Measurements from ENCODE around the gene ZNF487.

The ZNF487 gene

DNA sequence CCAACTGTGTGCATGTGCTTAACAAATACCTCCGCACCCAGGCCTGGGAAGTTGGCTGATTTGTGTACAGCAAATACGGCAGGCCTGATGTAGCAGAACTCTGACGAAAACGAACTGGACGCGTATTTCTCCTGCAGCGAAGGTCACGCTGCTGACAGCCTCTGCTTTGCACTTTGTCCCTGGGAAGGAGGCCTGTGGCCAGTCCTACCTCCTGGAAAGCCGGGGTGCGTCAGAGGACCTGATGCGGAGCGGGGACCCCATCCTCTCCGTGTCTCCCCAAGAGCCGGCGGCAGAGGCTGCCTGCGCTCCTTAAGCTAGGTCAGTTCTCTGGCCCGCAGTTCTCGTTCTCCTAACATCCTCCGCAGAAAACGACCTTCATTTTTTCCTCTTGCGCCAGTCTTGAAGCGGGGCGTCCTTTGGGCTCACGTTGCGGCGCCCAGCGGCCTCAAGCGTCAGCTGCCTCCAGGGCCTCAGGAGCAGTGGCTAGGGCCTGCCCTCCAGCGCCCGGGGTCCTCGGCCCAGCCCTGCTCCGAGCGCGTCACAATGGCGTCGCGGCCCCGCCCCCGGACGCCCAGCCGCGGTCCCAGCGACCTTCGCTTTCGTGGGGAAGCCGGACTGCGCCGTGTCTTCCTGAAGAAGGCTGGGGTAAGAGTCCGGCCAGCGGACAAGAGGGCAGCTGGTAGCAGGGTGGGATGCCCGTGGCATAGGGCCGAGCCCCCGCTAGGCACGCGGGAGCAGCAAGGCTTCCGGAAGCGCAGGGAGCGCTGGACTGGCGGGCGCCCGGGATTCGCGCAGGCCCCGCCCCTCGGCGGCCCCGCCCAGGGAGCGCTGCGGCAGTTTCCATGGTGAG, at the start of gene ZNF487:
Gene ZNF487 (plus strand): TSS at position 821 of the 850 bp plus-strand sequence. CDS start 38,703 bp downstream, outside the sequence.
- no peak for TF ChIP-seq ZFX (IDR thresholded peaks at IDR 0.05; ENCODE audit: borderline replicate concordance)
- TF ChIP-seq, protein P1, sequence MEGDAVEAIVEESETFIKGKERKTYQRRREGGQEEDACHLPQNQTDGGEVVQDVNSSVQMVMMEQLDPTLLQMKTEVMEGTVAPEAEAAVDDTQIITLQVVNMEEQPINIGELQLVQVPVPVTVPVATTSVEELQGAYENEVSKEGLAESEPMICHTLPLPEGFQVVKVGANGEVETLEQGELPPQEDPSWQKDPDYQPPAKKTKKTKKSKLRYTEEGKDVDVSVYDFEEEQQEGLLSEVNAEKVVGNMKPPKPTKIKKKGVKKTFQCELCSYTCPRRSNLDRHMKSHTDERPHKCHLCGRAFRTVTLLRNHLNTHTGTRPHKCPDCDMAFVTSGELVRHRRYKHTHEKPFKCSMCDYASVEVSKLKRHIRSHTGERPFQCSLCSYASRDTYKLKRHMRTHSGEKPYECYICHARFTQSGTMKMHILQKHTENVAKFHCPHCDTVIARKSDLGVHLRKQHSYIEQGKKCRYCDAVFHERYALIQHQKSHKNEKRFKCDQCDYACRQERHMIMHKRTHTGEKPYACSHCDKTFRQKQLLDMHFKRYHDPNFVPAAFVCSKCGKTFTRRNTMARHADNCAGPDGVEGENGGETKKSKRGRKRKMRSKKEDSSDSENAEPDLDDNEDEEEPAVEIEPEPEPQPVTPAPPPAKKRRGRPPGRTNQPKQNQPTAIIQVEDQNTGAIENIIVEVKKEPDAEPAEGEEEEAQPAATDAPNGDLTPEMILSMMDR (IDR thresholded peaks at IDR 0.05), result peak; percentile 25; the same call in 1 of the 2 replicates

DNA sequence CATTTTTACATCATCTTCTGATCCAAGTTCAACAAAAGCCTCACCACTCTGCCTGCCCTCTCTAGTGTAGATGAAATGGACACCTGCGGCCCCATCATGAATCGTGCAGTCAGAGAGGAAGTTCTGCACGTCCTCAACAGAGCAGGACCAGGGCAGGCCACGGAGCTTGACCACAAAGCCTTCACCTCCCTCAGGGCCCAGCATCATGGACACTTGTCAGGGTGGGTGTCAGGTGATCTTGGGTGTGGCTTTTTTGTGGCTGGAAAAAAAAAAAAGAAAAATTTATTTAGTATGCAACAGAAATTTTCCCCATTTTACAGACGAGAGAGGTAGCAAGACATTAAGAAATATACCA, 49.3 kb upstream of the ZNF487 start:
- H3K27ac ChIP-seq, result 0 out of 2 replicates have a peak overlapping the region, but pooled peaks have one; percentile 12
- TF ChIP-seq ZFX (IDR thresholded peaks at IDR 0.05; ENCODE audit: borderline replicate concordance), result no peak
- TF ChIP-seq, protein P1 (IDR thresholded peaks at IDR 0.05), result no peak

More for the DNA sequence above, at the start of gene ZNF487:
- H3K27ac ChIP-seq, result peak within 1 kb of the TSS; percentile 95

DNA sequence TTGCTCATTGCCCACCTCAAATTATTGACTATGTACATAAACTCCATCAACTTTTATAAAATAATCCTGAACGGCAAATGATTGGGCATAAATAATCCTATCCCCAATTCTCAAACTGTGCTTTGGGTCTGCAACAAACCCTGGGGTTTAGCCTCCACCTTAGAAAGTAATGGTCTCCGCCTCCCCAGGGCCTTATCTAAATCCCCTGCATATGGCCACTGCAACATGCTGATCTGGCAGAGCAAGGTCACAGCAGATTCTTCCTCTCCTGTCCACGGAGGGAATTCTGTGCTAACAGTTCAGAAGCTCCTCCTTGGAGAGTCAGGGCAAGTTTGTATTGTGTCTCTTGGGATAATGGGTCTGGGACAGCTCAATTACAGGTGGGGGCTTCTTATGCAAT, 47.0 kb upstream of the ZNF487 start:
- no peak for TF ChIP-seq ZFX (IDR thresholded peaks at IDR 0.05; ENCODE audit: borderline replicate concordance)
- TF ChIP-seq, protein P1 (IDR thresholded peaks at IDR 0.05), result no peak
- no peak overlapping the region for H3K27ac ChIP-seq

DNA sequence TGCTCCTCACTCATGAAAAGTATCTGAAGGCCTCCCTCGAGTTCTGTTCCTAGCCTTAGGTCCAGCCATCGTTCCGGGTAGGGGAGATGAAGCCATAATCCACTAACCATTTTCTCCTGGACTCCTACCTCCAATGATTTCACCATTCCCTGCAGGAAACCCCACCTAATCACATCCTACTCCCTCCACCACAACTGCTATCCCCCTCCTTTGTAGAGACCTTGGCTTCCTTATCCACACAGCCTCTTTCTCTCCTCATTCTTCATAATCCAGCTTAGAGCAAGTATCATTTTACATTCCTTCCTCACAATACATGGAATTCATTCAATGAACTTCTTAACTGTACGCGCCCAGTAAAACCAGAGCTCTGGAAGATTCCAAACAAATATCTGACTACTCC, 46.6 kb upstream of the ZNF487 start:
- TF ChIP-seq, protein P1 (IDR thresholded peaks at IDR 0.05), result no peak
- no peak for TF ChIP-seq ZFX (IDR thresholded peaks at IDR 0.05; ENCODE audit: borderline replicate concordance)
- H3K27ac ChIP-seq, result no peak overlapping the region

DNA sequence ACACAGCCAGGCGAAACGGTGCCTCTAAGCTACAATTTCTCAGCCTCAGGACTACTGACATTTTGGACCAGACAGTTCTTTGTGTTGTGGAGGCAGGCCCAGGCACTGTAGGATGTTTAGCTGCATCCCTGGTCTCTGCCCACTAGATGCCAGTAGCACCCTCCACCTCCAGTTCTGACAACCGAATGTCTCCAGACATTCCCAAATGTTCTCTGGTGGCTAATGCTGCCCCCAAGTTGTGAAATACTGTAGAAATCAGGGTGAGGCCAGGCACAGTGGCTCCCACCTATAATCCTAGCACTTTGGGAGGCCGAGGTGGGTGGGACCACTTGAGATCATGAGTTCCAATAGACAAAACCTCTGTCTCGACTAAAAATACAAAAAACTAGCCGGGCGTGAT, 46.2 kb upstream of the ZNF487 start:
- TF ChIP-seq ZFX (IDR thresholded peaks at IDR 0.05; ENCODE audit: borderline replicate concordance), result no peak
- TF ChIP-seq, protein P1 (IDR thresholded peaks at IDR 0.05), result peak; percentile 38
- no peak overlapping the region for H3K27ac ChIP-seq

DNA sequence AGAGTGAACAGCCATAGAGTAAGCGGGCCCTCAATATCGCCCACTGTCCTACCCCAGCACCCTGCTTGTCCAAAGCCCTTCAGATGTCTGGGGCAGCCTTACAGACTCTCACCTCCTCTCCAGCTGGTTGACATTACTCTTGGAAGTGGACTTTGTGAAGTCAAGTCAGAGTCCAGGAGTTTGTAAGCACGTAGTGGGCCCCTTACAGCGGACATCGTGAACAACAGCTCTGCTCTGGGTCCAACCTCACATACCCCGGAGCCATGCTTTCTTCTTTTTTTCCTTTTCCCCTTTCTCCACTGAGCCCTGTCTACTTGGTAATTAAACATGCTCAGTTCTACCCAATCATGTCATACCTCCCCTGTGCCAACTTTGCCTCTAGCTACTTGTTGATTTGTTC, 45.4 kb upstream of the ZNF487 start:
- no peak for TF ChIP-seq ZFX (IDR thresholded peaks at IDR 0.05; ENCODE audit: borderline replicate concordance)
- TF ChIP-seq, protein P1 (IDR thresholded peaks at IDR 0.05), result no peak
- H3K27ac ChIP-seq, result peak overlapping the region; percentile 26; the same call in 1 of the 2 replicates

DNA sequence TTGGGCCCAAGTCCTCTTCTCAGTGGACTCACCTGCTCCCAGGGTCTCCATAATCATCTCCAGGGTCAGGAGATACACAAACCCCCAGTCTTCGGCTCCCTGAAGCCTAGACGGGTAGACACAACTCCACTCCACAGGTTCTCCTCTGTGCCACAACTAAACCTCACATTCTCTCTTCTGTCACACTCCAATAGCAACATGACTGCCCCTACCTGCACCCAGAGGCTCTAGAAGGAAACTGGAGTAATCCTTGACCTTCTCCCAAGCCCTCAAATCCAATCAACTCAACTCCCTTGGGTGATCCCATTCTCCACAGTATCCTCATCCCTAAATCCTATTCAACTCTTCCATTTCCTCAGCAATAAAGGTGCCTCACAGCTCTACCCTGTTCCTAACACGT, 44.2 kb upstream of the ZNF487 start:
- H3K27ac ChIP-seq, result peak overlapping the region; percentile 95; the same call in 1 of the 2 replicates
- no peak for TF ChIP-seq ZFX (IDR thresholded peaks at IDR 0.05; ENCODE audit: borderline replicate concordance)
- TF ChIP-seq, protein P1 (IDR thresholded peaks at IDR 0.05), result no peak

DNA sequence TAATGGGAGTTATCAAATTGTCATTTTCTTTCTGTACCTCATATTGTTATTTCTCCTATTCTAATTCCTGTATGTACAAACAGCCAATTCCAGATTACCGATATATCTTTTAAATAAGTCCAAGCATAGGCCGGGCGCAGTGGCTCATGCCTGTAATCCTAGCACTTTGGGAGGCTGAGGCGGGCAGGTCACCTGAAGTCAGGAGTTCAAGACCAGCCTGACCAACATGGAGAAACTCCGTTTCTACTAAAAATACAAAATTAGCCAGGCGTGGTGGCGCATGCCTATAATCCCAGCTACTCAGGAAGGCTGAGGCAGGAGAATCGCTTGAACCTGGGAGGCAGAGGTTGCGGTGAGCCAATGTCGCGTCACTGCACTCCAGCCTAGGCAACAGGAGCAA, 43.7 kb upstream of the ZNF487 start:
- peak overlapping the region; percentile 95; the same call in 1 of the 2 replicates for H3K27ac ChIP-seq

Data from 22Rv1 (cell line).